GM21423 (cell line): ENCODE data around the gene GALNT18.

Experiments used
- ATAC-seq: cut with Tn5 transposase; IDR thresholded peaks from one replicate; pipeline ENCODE4 v1.9.1; 2021; ENCODE audit warnings: mild to moderate bottlenecking, moderate library complexity; ENCODE audit not compliant: unreplicated experiment

GALNT18 gene

GRCh38 chr11:11318461-11318860 is 303.3 kb downstream of the GALNT18 start:
- ATAC-seq = no peak

DNA sequence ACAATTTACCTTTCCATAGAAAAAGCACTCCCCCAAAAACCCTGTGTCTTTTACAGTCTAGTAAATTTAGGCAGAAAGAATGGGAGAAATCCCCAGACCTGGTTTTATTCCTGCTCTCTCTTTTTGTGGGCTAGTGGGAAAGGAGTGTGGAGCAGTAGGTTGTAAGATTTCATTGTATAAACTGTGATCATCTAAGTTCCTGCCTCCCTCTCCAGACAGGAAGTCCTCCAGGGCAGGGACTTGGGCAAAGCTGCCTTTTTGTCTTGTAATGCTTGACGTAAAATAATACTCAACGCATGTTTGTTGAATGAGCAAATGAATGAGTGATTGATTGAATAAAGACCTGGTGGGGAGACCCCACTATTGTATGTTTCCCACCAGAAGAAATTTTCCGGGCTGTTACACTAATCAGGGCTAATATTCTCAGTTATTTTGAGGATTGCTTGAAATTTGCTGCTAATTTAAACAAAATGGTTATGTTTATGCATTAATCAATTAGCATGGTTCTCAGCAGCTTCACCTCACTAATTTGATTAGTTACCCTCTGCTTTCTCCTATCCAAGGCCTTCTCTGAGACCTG is 305.1 kb downstream of the GALNT18 start:
- ATAC-seq = no peak

DNA sequence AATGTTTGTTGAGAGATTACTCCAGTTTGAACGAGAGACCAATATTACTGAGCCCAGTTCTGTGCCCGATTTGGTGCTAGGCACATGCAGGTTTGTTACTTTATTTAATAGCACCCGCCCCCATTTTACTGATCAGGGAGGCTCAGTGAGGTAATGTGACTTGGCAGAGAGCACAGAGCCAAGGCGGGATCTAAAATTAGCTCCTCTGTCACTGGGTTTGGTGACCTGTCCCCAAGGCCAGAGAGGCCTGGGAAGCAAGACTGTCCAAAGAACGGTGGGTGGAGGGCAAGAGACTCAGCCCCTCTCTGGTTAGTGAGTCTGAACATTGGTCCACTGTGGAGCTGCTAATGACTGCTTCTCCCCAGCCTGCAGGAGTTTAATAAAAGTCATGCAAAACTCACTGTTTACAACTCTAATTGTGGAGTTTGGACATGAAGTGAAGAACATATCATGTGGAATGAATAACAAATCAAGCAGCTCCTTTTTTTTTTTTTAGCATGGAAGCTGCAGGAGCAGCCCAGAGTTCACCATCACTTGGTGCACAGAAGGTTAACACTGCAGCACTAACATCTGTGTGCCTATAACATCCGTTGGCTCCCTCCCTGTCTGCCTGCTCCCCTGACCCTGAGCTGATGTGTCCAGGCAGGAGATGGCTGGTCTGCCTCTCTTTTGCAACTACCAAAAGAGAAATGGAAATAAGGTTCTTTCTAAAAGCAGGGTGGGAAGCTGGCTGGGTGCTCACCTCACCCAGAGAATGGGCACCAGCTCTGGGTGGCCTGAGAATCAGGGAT is 307.7 kb downstream of the GALNT18 start:
- ATAC-seq = no peak

- ATAC-seq = no peak
Observed at GRCh38 chr11:11313426-11313825, 308.4 kb downstream of the GALNT18 start.

- no peak for ATAC-seq
Observed at GRCh38 chr11:11312738-11313137, 309.1 kb downstream of the GALNT18 start.

DNA sequence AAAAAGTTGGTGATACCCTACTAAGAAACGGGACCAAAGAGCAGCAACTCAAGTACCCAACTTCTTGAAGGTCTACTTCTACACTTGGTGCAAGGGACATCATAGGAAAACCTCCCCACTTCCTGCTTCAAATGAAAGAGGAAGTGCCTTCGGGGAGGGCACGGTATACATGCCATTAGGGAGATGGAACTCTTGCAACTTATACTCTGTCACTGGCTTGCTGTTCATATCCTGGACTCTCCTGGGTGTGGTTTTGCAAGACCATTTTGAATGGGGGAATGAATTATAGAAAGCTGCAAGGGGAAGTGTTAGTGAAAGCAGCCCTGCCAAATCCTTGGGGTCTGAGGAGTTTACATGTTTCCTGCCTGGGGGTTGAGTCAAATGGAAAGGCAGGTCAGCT is 310.6 kb downstream of the GALNT18 start:
- ATAC-seq = no peak

GRCh38 chr11:11309906-11310305 is 311.9 kb downstream of the GALNT18 start:
- ATAC-seq = no peak

DNA sequence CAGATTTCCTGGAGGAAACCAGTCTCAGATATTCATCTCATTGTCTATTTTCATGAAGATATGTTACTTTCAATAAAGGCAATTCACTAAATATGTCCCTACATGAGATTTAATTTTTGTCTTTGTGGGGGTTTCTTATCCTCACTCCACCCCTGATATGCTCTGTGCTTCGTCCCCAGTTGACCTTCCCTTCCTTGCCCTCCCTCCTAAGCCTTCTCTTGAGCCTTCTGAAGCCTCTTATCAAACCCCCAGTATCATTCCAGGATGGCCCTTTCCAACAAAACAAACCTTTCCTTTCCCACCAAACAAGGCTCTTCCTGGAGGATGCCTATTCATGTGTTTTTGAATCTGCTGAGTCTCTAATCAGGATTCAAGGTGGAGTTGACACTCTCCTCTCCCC is 313.6 kb downstream of the GALNT18 start:
- ATAC-seq = no peak

- no peak for ATAC-seq
Observed at GRCh38 chr11:11306855-11307254, 314.9 kb downstream of the GALNT18 start.

DNA sequence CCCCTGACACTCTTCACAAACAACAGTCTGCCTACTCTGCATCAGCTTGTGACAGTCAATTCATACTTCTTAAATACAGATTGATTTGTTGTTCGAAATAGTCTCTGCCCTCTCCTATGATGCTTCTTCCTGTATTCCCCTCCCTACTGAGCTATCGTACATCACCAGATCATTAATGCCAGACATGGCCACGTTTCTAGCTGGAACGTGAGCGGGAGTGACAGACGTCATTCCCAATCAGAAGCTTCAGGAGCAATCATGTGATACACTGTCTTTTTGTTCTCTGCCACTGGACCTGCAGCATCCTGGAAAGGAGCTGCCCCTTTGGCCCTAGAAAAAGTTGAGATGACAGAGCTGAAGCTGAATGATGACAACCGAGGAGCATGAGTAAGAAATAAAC is 317.3 kb downstream of the GALNT18 start:
- no peak for ATAC-seq

GRCh38 chr11:11302565-11302964 is 319.2 kb downstream of the GALNT18 start:
- ATAC-seq = no peak

- no peak for ATAC-seq
Observed at GRCh38 chr11:11301212-11301611, 320.6 kb downstream of the GALNT18 start.

DNA sequence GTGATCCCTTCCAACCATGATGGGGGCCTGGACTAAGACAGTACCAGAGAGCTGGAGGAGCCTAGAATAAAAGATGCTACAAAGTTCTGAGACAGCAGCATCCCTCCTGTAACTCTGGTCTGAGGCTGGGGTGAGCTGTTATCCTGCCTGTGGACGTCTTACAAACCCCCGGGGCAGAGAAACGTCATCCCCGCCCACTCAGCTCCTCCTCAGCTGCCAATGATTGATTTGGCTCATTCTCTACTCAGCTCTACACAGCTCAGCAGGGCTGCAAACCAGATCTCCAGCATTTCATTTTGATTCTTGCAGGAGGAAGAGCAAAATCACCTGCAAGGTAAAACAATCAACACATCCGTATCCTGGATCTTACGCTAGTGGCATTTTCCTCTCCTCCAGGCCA is 324.2 kb downstream of the GALNT18 start:
- ATAC-seq = no peak

GRCh38 chr11:11296434-11296833 is 325.4 kb downstream of the GALNT18 start:
- ATAC-seq = no peak

GRCh38 chr11:11294551-11294855 is 327.3 kb downstream of the GALNT18 start:
- ATAC-seq = no peak

GRCh38 chr11:11293798-11294550 is 327.8 kb downstream of the GALNT18 start:
- no peak for ATAC-seq

- ATAC-seq = no peak
Observed at GRCh38 chr11:11292839-11293238, 329.0 kb downstream of the GALNT18 start.

- no peak for ATAC-seq
Observed at GRCh38 chr11:11291041-11292015, 330.5 kb downstream of the GALNT18 start.

DNA sequence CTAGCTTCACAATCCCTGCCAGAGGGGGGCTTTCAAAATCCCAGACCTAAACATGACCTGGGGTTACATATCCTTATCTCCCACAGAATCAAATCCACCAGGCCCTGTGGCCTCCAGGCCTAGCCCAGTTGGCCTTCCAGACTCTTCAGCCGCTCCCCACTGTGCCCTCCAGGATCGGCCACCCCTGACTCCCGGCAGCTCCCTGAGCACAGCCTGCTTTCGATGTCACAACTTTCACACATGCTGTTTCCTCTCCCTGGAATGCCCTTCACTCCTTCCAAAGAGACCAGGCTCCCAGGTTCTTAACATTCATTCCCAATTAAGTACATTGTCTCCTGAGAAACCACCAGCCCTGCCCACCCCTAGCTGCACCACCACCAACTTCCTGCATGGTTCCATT is 331.5 kb downstream of the GALNT18 start:
- no peak for ATAC-seq

DNA sequence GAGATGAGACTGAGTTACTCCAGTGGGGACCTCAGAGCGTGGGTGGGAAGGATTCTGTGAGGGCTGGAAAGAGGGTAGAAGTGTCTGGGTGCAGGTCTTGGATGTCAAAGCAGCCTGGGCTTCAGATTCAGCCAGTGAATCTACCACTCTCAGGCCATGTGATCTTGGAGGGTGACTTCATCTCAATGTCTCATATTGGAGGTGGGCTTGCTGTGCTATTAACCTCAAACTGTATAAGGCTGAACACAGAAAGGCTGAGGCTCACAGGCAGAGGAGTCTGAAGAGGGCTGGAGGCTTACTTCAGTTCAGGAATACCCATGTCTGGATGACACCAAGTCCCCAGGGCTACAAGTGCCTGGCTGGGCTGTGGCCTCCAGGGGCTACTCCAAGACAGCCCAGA is 332.1 kb downstream of the GALNT18 start:
- no peak for ATAC-seq
